ENCODE measurements around the gene GADD45G. TPM values are rescaled to one million over a fixed set of nuclear protein-coding genes. Genes with fewer than 3 reads are reported as not detected.

GADD45G gene
- total RNA-seq, 1 donor from 2014 or later, result 5.2 TPM

GRCh38 chr9:89626741-89627265 is 22.0 kb downstream of the GADD45G start:
- Histone ChIP-seq H3K27ac (ENCODE audit: low read depth, low read length) (no peak overlapping the region), H3K4me3 (ENCODE audit: insufficient read depth, low read depth, low read length) (no peak overlapping the region), H4K20me1 (ENCODE audit: insufficient read depth, low read length) (no peaks in the 10 kb centered on the region), H3K9me3 (ENCODE audit: insufficient read depth, low read depth, low read length) (no peaks in the 10 kb centered on the region), H3K36me3 (ENCODE audit: insufficient read depth, low read length) (no peaks in the 10 kb centered on the region), H3K9ac (ENCODE audit: low read length) (no peak overlapping the region), H3K79me2 (ENCODE audit: insufficient read depth, low read length) (no peaks in the 10 kb centered on the region), H3K4me1 (ENCODE audit: insufficient read depth, low read length) (no peaks in the 10 kb centered on the region), H3K27me3 (ENCODE audit: insufficient read depth, low read length) (peaks cover 17% of the 10 kb centered on the region), H2AFZ (ENCODE audit: low read depth, low read length) (no peak overlapping the region), H3K4me2 (ENCODE audit: low read length) (no peak overlapping the region)
- no peak for FAIRE-seq
- Mint-ChIP-seq H3K9me3 (ENCODE audit: unreplicated experiment) (no peaks in the 10 kb centered on the region), H3K4me3 (ENCODE audit: unreplicated experiment) (no peak overlapping the region), H3K4me1 (ENCODE audit: low read depth, unreplicated experiment) (peaks cover 11% of the 10 kb centered on the region), H3K36me3 (ENCODE audit: low read depth, unreplicated experiment) (no peaks in the 10 kb centered on the region), H3K27ac (ENCODE audit: unreplicated experiment) (no peak overlapping the region), H3K27me3 (ENCODE audit: low read depth, unreplicated experiment) (peaks cover 78% of the 10 kb centered on the region)
- no peak for DNase-seq (ENCODE audit: low read depth)
- no peak for TF ChIP-seq CTCF (IDR thresholded peaks at IDR 0.05; ENCODE audit: insufficient read depth, low read depth, low read length)
- no peak for TF ChIP-seq EZH2 (IDR thresholded peaks at IDR 0.05; ENCODE audit: insufficient read depth, low read length)

- Histone ChIP-seq H3K79me2 (ENCODE audit: insufficient read depth, low read length) (no peaks in the 10 kb centered on the region), H3K9me3 (ENCODE audit: insufficient read depth, low read depth, low read length) (no peaks in the 10 kb centered on the region), H3K36me3 (ENCODE audit: insufficient read depth, low read length) (no peaks in the 10 kb centered on the region), H3K27ac (ENCODE audit: low read depth, low read length) (no peak overlapping the region), H3K4me2 (ENCODE audit: low read length) (no peak overlapping the region), H3K9ac (ENCODE audit: low read length) (no peak overlapping the region), H3K27me3 (ENCODE audit: insufficient read depth, low read length) (peaks cover 15% of the 10 kb centered on the region), H2AFZ (ENCODE audit: low read depth, low read length) (no peak overlapping the region), H4K20me1 (ENCODE audit: insufficient read depth, low read length) (no peaks in the 10 kb centered on the region), H3K4me1 (ENCODE audit: insufficient read depth, low read length) (no peaks in the 10 kb centered on the region), H3K4me3 (ENCODE audit: insufficient read depth, low read depth, low read length) (no peak overlapping the region)
- no peak for TF ChIP-seq EZH2 (IDR thresholded peaks at IDR 0.05; ENCODE audit: insufficient read depth, low read length)
- no peak for TF ChIP-seq CTCF (IDR thresholded peaks at IDR 0.05; ENCODE audit: insufficient read depth, low read depth, low read length)
- Mint-ChIP-seq H3K4me1 (ENCODE audit: low read depth, unreplicated experiment) (peaks cover 9% of the 10 kb centered on the region), H3K4me3 (ENCODE audit: unreplicated experiment) (no peak overlapping the region), H3K9me3 (ENCODE audit: unreplicated experiment) (no peaks in the 10 kb centered on the region), H3K27ac (ENCODE audit: unreplicated experiment) (no peak overlapping the region), H3K36me3 (ENCODE audit: low read depth, unreplicated experiment) (no peaks in the 10 kb centered on the region), H3K27me3 (ENCODE audit: low read depth, unreplicated experiment) (peaks cover 67% of the 10 kb centered on the region)
- no peak for DNase-seq (ENCODE audit: low read depth)
- FAIRE-seq, result no peak
Measured at GRCh38 chr9:89628601-89629000, 23.8 kb downstream of the GADD45G start.

- no peaks in the 10 kb centered on the region for H3K79me2 ChIP-seq (ENCODE audit: insufficient read depth, low read length)
- no peaks in the 10 kb centered on the region for H3K36me3 ChIP-seq (ENCODE audit: insufficient read depth, low read length)
- no peak overlapping the region for H3K27ac ChIP-seq (ENCODE audit: low read depth, low read length)
- H3K27me3 ChIP-seq (ENCODE audit: insufficient read depth, low read length), result peaks cover 12% of the 10 kb centered on the region
- H3K9ac ChIP-seq (ENCODE audit: low read length), result no peak overlapping the region
- peaks cover 9% of the 10 kb centered on the region for H3K4me1 Mint-ChIP-seq (ENCODE audit: low read depth, unreplicated experiment)
- H3K9me3 ChIP-seq (ENCODE audit: insufficient read depth, low read depth, low read length), result no peaks in the 10 kb centered on the region
- H3K4me1 ChIP-seq (ENCODE audit: insufficient read depth, low read length), result peaks cover 1% of the 10 kb centered on the region
- no peaks in the 10 kb centered on the region for H3K36me3 Mint-ChIP-seq (ENCODE audit: low read depth, unreplicated experiment)
- no peak overlapping the region for H3K4me3 Mint-ChIP-seq (ENCODE audit: unreplicated experiment)
- no peak overlapping the region for H3K4me3 ChIP-seq (ENCODE audit: insufficient read depth, low read depth, low read length)
- H3K27me3 Mint-ChIP-seq (ENCODE audit: low read depth, unreplicated experiment), result peaks cover 62% of the 10 kb centered on the region
- H3K4me2 ChIP-seq (ENCODE audit: low read length), result no peak overlapping the region
- no peak overlapping the region for H2AFZ ChIP-seq (ENCODE audit: low read depth, low read length)
- H3K27ac Mint-ChIP-seq (ENCODE audit: unreplicated experiment), result no peak overlapping the region
- H3K9me3 Mint-ChIP-seq (ENCODE audit: unreplicated experiment), result no peaks in the 10 kb centered on the region
- TF ChIP-seq CTCF (IDR thresholded peaks at IDR 0.05; ENCODE audit: insufficient read depth, low read depth, low read length), result no peak
- no peak for TF ChIP-seq EZH2 (IDR thresholded peaks at IDR 0.05; ENCODE audit: insufficient read depth, low read length)
- FAIRE-seq, result no peak
- no peak for DNase-seq (ENCODE audit: low read depth)
- no peaks in the 10 kb centered on the region for H4K20me1 ChIP-seq (ENCODE audit: insufficient read depth, low read length)
Measured at GRCh38 chr9:89629081-89629976, 24.5 kb downstream of the GADD45G start.

All from astrocyte (in vitro differentiated cells and primary cell).